ENCODE measurements around the gene DOK1. TPM values are rescaled to one million over a fixed set of nuclear protein-coding genes. Genes with fewer than 3 reads are reported as not detected.

Gene DOK1
- total RNA-seq, 2 donors from 2014 or later = 20.9 to 26.5 TPM

GRCh38 chr2:74551942-74552913 is 2.3 kb upstream of the DOK1 start:
- no peak overlapping the region for H3K27ac ChIP-seq
- no peaks in the 10 kb centered on the region for H3K27me3 ChIP-seq
- no peaks in the 10 kb centered on the region for H3K4me1 ChIP-seq
- H3K9ac ChIP-seq (ENCODE audit: low read depth in 2 of 2, low read length in 2 of 2) = peak overlapping the region in 1 of 2 donors; percentile 7
- H3K4me3 ChIP-seq = peak overlapping the region; percentile 76
- DNase-seq = no peak
- TF ChIP-seq CTCF (IDR thresholded peaks at IDR 0.05) = no peak
- intact Hi-C loops (cut with DNase I) = no loop called here
- H3K9me3 ChIP-seq = no peaks in the 10 kb centered on the region
- H3K36me3 ChIP-seq = no peaks in the 10 kb centered on the region

- Histone ChIP-seq H3K9ac (ENCODE audit: low read depth in 2 of 2, low read length in 2 of 2) (peak overlapping the region; percentile 52 to 96), H3K9me3 (no peaks in the 10 kb centered on the region), H3K36me3 (no peaks in the 10 kb centered on the region), H3K4me3 (peak overlapping the region; percentile 76), H3K4me1 (no peaks in the 10 kb centered on the region), H3K27me3 (no peaks in the 10 kb centered on the region), H3K27ac (peak overlapping the region; percentile 62)
- no peak for DNase-seq
- TF ChIP-seq CTCF (IDR thresholded peaks at IDR 0.05) = no peak
- intact Hi-C loops (cut with DNase I) = no loop called here
These were observed 1.4 kb upstream of the DOK1 start for GRCh38 chr2:74552914-74553811.

- H3K9me3 ChIP-seq = no peaks in the 10 kb centered on the region
- TF ChIP-seq CTCF (IDR thresholded peaks at IDR 0.05) = no peak
- H3K4me3 ChIP-seq = peak overlapping the region; percentile 76
- peak; percentile 74 for DNase-seq
- no peaks in the 10 kb centered on the region for H3K27me3 ChIP-seq
- H3K9ac ChIP-seq (ENCODE audit: low read depth in 2 of 2, low read length in 2 of 2) = peak overlapping the region; percentile 84 to 96
- intact Hi-C loops (cut with DNase I) = no loop called here
- no peaks in the 10 kb centered on the region for H3K4me1 ChIP-seq
- no peaks in the 10 kb centered on the region for H3K36me3 ChIP-seq
- peak overlapping the region; percentile 62 for H3K27ac ChIP-seq
These were observed 456 bp downstream of the DOK1 start for GRCh38 chr2:74554820-74555531.

- intact Hi-C loops (cut with DNase I) = no loop called here
- no peaks in the 10 kb centered on the region for H3K4me1 ChIP-seq
- peak overlapping the region; percentile 76 for H3K4me3 ChIP-seq
- TF ChIP-seq CTCF (IDR thresholded peaks at IDR 0.05) = no peak
- H3K9ac ChIP-seq (ENCODE audit: low read depth in 2 of 2, low read length in 2 of 2) = peak overlapping the region; percentile 6 to 96
- H3K27me3 ChIP-seq = no peaks in the 10 kb centered on the region
- no peak overlapping the region for H3K27ac ChIP-seq
- DNase-seq = no peak
- no peaks in the 10 kb centered on the region for H3K9me3 ChIP-seq
- no peaks in the 10 kb centered on the region for H3K36me3 ChIP-seq
These were observed 1.1 kb downstream of the DOK1 start for GRCh38 chr2:74555610-74556103.

GRCh38 chr2:74556159-74556558 is 1.6 kb downstream of the DOK1 start:
- Histone ChIP-seq H3K36me3 (no peaks in the 10 kb centered on the region), H3K27me3 (no peaks in the 10 kb centered on the region), H3K9ac (ENCODE audit: low read depth in 2 of 2, low read length in 2 of 2) (peak overlapping the region in 1 of 2 donors; percentile 6), H3K4me3 (no peak overlapping the region), H3K9me3 (no peaks in the 10 kb centered on the region), H3K4me1 (no peaks in the 10 kb centered on the region), H3K27ac (no peak overlapping the region)
- no peak for TF ChIP-seq CTCF (IDR thresholded peaks at IDR 0.05)
- no peak for DNase-seq
- intact Hi-C loops (cut with DNase I) = no loop called here
